ENCODE data around the gene EML3. TPM values are rescaled to one million over a fixed set of nuclear protein-coding genes. Genes with fewer than 3 reads are reported as not detected.
"Not testable (repeated sequence)": the region's sequence is repeated elsewhere in the genome, so short reads cannot be mapped to it uniquely, and the experiment has no call there.

Gene EML3
- total RNA-seq, 1 donor from 2014 or later = 25.2 TPM

DNA sequence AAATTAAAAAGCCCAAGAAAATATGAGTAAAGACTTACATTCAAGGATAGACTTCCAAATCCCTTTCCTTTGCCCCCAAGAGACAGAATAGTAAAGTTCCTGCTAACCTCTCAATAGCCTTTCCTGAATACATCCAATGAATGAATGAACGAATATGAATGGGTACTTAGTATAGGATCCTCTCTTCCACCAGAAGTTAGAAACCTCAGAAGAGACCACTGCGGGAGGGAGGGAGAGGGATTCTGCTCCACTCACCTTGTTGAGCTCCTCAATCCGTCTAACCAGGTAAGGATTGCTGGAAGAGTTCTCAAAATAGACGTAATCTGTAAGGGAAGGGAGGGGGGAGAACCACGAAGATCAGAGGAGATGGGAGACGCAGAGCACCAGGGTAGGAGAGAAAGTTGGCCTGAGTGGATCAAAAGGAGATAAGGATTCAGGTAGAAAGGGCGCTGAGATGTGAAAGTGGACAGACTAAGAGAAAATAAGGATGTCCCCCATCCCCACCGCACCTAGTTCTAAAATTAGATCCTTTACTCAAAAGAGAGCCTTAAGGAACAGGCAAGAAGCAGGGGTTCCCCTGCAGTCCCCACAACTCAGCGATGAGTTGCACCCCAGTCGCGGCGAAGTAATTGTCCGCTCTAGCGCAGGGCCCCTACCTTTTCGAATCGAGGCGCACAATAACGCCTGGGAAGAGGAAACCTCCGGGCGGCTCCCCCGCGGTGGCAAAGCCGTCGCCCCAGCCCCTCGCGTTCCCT is 12.0 kb downstream of the EML3 start:
- no peak for DNase-seq (ENCODE audit: low read depth in 2 of 2)

DNA sequence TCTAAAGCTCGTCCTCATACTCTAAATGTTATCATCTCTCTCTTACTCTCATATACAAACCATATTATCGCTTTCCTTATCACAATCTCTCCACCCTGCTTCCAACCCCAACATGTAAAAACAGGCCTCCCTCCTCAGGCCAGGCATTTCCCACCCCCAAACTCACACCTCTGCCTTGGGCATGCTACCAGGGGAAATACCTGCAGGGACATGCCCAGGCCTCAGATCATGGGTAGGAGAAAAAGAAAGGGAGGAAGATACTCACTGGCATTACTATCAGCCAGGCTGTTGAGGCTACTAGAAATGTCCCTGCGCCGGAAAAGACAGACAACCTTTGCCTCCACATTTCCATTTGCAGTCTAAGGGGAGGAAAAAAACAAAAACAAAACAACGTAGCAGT is 12.7 kb downstream of the EML3 start:
- DNase-seq (ENCODE audit: low read depth in 2 of 2) = peak in 1 of 2 donors; percentile 29

DNA sequence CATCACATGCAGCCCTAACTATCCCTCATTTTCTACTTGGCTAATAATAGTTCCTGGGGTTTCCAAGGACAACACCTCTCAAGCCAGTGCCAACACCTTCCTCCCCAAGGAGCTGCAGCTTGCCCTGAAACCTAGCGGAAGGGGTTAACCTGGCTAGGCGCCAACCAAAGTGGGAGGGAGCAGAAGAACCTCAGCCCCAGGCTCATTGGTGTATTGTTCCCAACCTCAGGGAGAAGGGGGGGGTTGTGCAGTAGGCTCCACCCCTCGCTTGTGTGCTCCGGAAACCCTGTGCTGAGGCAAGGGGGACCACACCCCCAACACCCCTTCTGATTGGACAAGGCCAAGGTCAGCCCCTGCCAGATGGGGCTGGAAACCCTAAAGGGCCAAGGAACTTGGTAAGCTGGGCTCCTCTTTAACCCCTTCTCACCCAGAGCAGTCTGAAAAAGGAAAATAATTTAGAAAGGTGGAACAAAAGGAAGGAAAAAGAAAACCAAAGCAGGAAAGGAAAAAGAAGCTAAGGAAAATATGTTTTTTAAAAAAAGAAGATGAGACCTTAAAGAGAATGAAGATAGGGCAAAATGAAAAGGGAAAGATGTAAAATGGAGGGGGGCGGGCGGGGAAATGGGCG is 13.4 kb downstream of the EML3 start:
- peak; percentile 95 to 99 for DNase-seq (ENCODE audit: low read depth in 2 of 2)

- no peak for DNase-seq (ENCODE audit: low read depth in 2 of 2)
These were observed 17.5 kb downstream of the EML3 start for GRCh38 chr11:62595124-62595523.

GRCh38 chr11:62593434-62594044 is 19.0 kb downstream of the EML3 start:
- DNase-seq (ENCODE audit: low read depth in 2 of 2) = peak; percentile 73 to 80

DNA sequence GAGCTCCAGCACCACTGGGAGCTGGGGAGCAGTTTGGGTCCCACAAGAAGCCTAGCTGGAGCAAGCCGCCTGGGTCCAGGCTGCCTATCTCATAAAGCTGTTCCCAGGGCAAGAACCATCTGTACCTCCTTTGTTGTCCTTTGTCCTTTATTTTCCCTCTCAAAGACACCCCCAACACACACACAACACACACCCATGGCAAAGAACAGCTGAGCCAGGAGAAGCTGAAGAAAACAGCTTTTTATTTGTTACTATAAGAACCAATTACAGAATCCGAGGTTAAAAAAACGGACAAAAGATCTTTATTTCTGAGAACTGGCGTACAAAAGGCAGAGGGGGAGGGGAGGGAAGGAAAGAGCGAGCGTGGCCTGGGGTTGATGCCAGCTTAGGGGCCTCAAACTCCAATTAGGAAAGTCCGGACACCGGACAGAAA is 19.6 kb downstream of the EML3 start:
- no peak for DNase-seq (ENCODE audit: low read depth in 2 of 2)

GRCh38 chr11:62592146-62592815 is 20.3 kb downstream of the EML3 start:
- no peak for DNase-seq (ENCODE audit: low read depth in 2 of 2)

GRCh38 chr11:62591448-62592145 is 21.0 kb downstream of the EML3 start, which contains the start of gene TUT1:
TUT1 (minus strand) TSS chr11:62591523; CDS start chr11:62591485, 38 bp downstream.
- DNase-seq (ENCODE audit: low read depth in 2 of 2) = peak; percentile 99 to 100

DNA sequence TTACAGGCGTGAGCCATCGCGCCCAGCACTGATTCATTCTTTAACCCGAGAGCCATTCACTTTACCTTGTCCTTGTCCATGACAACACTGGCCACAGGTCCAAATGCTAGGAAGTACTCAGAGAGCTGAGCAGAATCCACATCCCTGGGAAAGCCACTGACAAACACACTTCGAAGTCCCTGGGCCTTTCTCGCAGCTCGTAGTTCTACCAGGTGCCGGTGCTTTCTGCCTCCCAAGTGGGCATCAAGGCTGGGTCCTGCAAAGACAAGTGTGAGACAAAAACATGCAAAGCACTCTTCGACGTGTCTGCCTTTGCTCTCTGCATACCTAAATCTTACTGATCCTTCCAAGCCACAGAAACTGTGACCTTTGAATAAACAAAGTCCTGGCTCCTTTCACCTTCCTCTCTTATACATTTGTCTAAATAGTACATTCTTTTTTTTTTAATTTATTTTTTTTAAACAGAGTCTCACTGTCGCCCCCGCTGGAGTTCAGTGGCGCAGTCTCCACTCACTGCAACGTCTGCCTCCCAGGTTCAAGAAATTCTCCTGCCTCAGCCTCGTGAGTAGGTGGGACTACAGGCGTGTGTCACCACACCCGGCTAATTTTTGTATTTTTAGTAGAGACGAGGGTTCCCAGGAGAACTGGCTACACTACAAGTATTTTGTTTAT is 23.5 kb downstream of the EML3 start:
- peak; percentile 45 to 58 for DNase-seq (ENCODE audit: low read depth in 2 of 2)

DNA sequence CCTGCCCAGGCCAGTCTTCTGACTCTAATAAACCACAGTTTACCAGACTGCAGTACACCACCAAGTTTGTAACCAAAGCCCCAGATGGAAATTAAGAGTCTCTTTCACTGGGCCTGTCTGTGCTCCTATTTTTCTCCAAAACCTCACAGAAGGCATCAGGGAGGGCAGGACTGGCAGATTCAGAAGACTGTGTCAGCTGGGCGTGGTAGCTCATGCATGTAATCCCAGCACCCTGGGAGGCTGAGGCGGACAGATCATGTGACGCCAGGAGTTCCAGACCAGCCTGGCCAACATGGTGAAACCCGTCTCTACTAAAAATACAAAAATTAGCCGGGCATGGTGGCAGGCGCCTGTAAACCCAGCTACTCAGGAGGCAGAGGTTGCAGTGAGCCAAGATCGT is 27.2 kb downstream of the EML3 start:
- DNase-seq (ENCODE audit: low read depth in 2 of 2) = not testable (repeated sequence)

- DNase-seq (ENCODE audit: low read depth in 2 of 2) = not testable (repeated sequence)
These were observed 30.8 kb downstream of the EML3 start for GRCh38 chr11:62581735-62582134.

DNA sequence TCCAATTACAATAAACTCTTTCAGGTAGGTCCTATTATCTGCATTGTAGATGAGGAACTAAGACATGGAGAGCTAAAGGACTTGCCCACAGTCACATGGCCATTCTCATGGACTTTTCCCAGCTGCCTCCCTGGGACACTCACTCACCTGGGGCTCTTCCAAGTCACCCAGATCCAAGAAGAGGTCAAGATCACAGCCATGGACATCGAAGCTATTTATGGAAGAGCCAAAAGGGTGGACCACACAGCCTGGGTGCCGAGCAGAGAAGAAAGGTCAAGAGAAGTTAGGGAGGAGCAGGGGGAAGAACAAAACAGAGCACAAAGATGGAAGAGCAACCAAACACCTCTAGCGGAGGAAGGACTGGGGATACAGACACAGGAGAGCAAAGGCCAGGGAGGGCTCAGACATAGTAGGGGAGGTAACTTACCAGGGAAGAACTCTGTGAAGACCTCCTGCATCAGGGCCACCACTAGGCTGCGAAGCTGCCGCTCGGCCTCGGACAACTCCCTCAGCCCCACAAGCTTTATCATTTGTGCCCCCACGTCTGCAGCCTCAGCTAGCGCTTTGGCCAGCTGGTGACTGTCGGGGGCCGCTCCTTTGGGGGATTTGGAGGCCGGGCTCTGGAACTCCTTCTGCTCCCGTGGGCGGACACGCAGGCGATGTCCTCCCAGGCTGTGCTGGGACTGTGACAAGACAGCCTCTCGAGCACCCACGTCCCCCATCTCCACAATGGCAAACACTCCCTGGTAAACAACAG is 31.4 kb downstream of the EML3 start:
- no peak for DNase-seq (ENCODE audit: low read depth in 2 of 2)

- DNase-seq (ENCODE audit: low read depth in 2 of 2) = no peak
These were observed 33.3 kb downstream of the EML3 start for GRCh38 chr11:62579252-62579651.

DNA sequence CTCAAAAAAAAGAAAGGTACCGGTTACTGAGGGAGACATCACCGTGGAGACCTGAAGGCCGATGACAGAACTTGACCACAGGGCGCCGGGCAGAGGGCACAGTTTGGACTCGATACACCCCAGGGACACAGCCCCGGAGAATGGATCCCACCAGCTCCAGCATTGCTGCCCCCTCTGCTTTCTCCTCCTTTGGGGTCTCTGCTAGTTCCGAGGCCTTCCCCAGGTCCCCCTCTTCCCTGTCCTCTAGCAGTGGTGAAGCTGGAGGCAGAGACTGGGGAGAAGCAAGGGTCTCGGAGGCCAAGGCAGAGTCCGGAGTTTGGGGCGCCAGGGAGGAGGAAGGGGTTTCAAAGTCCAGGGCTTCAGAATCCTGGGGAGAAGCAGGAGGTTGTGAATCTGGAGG is 34.0 kb downstream of the EML3 start:
- DNase-seq (ENCODE audit: low read depth in 2 of 2) = no peak

DNA sequence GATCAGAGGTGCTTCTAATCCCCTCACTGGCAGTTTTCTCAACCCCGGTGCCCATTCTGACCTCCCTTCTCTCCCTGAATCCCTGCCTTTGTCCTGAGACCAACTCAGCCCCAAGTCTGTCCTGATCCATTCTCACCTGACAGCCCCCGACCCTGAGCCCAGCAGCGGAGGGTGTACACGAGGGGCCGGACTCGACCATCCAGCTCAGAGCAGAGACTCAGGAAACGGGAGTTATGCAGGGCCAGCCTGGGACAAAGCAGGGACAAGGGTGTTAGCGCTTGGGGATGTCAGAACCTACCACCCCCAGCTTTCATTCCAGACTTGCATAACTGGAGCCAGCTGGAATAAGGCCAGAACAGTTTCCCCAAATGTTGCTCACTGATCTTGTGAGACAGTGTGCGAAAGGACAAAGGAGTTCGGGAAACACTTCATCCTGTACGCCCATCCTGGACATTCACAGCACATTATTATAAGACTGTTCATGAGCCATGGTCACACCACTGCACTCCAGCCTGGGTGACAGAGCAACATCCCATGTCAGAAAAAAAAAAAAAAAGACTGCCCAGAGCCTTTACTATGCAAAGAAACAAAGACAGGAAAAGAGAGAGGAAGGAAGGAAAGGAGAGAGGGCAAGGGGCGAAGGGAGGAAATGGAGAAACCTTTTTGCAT is 35.4 kb downstream of the EML3 start:
- peak; percentile 69 to 96 for DNase-seq (ENCODE audit: low read depth in 2 of 2)

DNA sequence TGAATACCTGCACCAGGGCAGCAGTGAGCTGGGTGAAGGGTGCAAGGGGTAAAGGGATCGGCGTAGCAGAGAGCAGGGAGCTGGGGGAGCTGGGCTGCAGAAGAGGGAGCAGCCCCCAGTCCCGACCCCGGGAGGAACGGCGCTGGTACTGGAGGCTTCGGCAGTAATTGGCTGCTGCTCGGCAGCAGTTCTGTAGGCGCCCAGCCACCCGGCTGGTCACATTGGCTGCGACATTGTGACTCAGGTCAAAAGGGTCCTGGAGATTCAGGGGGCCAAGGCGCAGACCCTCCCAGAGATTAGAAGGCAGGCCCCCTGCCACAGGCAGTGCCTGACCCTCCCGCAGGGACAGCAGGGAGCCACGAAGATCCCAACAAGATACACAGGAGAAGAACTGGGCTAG is 36.7 kb downstream of the EML3 start:
- DNase-seq (ENCODE audit: low read depth in 2 of 2) = no peak

DNA sequence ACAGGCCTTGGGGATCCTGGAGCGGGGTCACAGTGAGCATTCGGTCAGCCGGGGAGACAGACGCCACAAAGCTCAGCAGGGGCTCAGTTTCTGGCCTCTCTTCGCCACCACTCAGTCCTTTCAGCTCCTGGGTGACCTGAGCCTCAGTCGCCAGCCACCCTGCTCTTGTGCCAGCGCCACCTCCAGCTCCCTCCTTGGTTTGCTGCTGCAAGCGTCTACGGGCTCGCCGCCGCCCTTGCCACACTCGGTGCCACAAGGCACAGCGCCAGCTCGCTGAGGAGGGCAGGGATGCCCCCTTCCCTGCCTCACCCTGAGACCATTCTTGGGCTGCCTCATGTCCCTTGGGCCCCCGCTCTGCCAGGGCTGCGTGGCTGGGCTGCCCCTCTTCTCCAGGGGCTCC is 37.4 kb downstream of the EML3 start:
- DNase-seq (ENCODE audit: low read depth in 2 of 2) = no peak

GRCh38 chr11:62574363-62575071 is 38.1 kb downstream of the EML3 start:
- DNase-seq (ENCODE audit: low read depth in 2 of 2) = peak; percentile 46 to 52
